Keratinocyte (primary cell): ENCODE results near the gene SREBF2.

ENCODE experiments used
- CTCF ChIP-seq, 3 experiments: IDR thresholded peaks in 1 of 3; conservative IDR thresholded peaks in 1 of 3; optimal IDR thresholded peaks in 1 of 3; 2 replicates in 2 of 3; 3 replicates in 1 of 3; pipeline versions ENCODE3 to v1.5.1; 2011; ENCODE audit warnings: low read length in 3 of 3, mild to moderate bottlenecking in 3 of 3, moderate library complexity in 2 of 3, control low read depth in 1 of 3, inconsistent platforms in 1 of 3; ENCODE audit not compliant: insufficient read depth in 2 of 3; ENCODE audit errors: extremely low read depth in 1 of 3
- EZH2 ChIP-seq: IDR thresholded peaks from one replicate; pipeline ENCODE4 v1.6.1; 2012; ENCODE audit warnings: inconsistent platforms, mild to moderate bottlenecking, low read length, moderate library complexity

- TF ChIP-seq CTCF (optimal IDR thresholded peaks at IDR 0.05 in 1 of 3, IDR thresholded peaks at IDR 0.05 in 1 of 3, conservative IDR thresholded peaks at IDR 0.05 in 1 of 3; ENCODE audit: extremely low read depth in 1 of 3, insufficient read depth in 2 of 3, low read length in 3 of 3) (no peak), EZH2 (no peak)
Measured at GRCh38 chr22:41927813-41928212, 94.9 kb downstream of the SREBF2 start.
